Esophagus muscularis mucosa (tissue), 4 donors: ENCODE data around the gene ERN1. TPM values are rescaled to one million over a fixed set of nuclear protein-coding genes. Genes with fewer than 3 reads are reported as not detected.

Experiments used
- DNase-seq: peaks from one replicate; pipeline ENCODE4 v3.0.0-alpha.2; 2017; ENCODE audit errors: extremely low spot score
- H3K27ac ChIP-seq, 4 donors: fragments of 200-600 bp; sonication (generic); replicated peaks in 1 of 4; 1 replicate in 3 of 4; 2 replicates in 1 of 4; pipeline ENCODE4 v1.5.1; 2016 to 2019; ENCODE audit warnings: mild to moderate bottlenecking in 1 of 4
- H3K27me3 ChIP-seq, 4 donors: fragments of 200-600 bp; sonication (generic); one replicate each; pipeline versions ENCODE4 v1.5.1 to v1.6.0; 2016 to 2019
- H3K36me3 ChIP-seq, 4 donors: fragments of 200-600 bp; sonication (generic); one replicate each; pipeline ENCODE4 v1.5.1; 2016 to 2019
- H3K4me1 ChIP-seq, 4 donors: fragments of 200-600 bp; sonication (generic); one replicate each; pipeline ENCODE4 v1.5.1; 2016 to 2019
- H3K4me3 ChIP-seq, 4 donors: fragments of 200-600 bp; sonication (generic); 1 replicate in 2 of 4; 2 replicates in 2 of 4; pipeline ENCODE4 v1.5.1; 2016 to 2019; ENCODE audit warnings: mild to moderate bottlenecking in 4 of 4, moderate library complexity in 1 of 4
- H3K9me3 ChIP-seq, 4 donors: fragments of 200-600 bp; sonication (generic); 1 replicate in 3 of 4; 2 replicates in 1 of 4; pipeline ENCODE4 v1.5.1; 2016 to 2019
- EP300 ChIP-seq: sonication (generic); formaldehyde crosslinking; IDR thresholded peaks from one replicate; pipeline ENCODE4 v1.6.1; 2017; ENCODE audit warnings: antibody characterized with exemption
- POLR2A ChIP-seq: fragments of 450-650 bp; IDR thresholded peaks from one replicate; pipeline ENCODE4 v1.6.1; 2017; ENCODE audit warnings: antibody characterized with exemption, moderate library complexity, mild to moderate bottlenecking, low read depth
- POLR2AphosphoS5 ChIP-seq, 2 donors: sonication (generic); formaldehyde crosslinking; IDR thresholded peaks; one replicate each; pipeline ENCODE4 v1.6.1; 2017; ENCODE audit warnings: antibody characterized with exemption in 2 of 2
- WGBS: methylation state at CpG from one replicate; pipeline ENCODE4 v1.1.5; 2018; 5-methylcytosine and 5-hydroxymethylcytosine counted together
- intact Hi-C: fragments of 100-400 bp; cut with DNase I; formaldehyde crosslinking; loops from one replicate; pipeline ENCODE4 v1.15.1; 2023
- total RNA-seq, 4 donors: library from RNA; depleted of rRNA; stranded (reverse); fragments of >200 nt; gene quantifications; one replicate each; pipeline versions ENCODE4 v1.1.0 to v1.2.1, GENCODE V29; 2016
- TF ChIP-seq, protein P1 (sequence below), 3 experiments: fragments of 200-600 bp in 2 of 3; fragments of 450-650 bp in 1 of 3; sonication (generic) in 2 of 3; IDR thresholded peaks; one replicate each; pipeline ENCODE4 v1.5.1; 2017 to 2019; ENCODE audit warnings: antibody characterized with exemption in 3 of 3, mild to moderate bottlenecking in 2 of 3, moderate library complexity in 1 of 3

ERN1 gene
- total RNA-seq, 4 donors from 2014 or later, result 6.2 to 11.2 (median 9.3) TPM

DNA sequence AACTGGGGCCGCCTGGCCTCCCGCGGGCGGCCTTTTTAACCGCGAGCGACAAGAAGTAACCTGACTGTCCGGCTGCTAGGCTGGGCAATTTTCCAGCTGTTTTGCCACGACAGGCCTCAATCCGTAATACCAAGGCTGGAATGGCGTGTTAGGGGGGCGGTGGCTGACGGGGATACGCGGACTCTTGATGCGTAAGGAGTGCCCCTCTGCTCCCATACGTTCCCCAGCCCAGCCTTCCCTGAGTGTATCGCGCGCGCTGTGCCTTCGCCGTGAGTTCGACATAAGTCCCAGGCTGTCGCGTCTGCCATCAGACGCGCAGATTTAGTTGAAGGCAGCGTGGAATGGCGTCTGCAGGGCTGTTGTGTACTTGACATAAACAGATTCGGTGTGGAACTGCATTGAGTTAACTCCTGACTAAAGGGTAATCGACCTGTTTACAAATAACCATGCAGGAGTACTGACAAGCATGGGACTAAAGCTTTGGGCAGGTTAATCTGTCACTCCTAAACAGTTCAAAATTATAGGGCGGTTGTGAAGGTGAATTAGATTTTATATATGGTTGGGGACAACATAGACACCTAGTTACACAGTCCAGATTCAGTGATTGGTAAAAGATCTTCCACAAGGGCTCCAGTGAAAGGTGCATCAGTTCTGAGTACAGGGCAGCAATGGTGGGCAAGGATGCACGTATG is 16.6 kb upstream of the ERN1 start:
- no peaks in the 10 kb centered on the region for H3K27me3 ChIP-seq
- peaks cover 0 to 23% (median 11%) of the 10 kb centered on the region in 4 donors for H3K36me3 ChIP-seq
- peaks cover 18 to 37% (median 24%) of the 10 kb centered on the region in 4 donors for H3K4me1 ChIP-seq
- no peak for DNase-seq
- H3K9me3 ChIP-seq, result no peaks in the 10 kb centered on the region
- H3K4me3 ChIP-seq, result peak overlapping the region; percentile 69 to 81 (median 79)
- TF ChIP-seq, protein P1, sequence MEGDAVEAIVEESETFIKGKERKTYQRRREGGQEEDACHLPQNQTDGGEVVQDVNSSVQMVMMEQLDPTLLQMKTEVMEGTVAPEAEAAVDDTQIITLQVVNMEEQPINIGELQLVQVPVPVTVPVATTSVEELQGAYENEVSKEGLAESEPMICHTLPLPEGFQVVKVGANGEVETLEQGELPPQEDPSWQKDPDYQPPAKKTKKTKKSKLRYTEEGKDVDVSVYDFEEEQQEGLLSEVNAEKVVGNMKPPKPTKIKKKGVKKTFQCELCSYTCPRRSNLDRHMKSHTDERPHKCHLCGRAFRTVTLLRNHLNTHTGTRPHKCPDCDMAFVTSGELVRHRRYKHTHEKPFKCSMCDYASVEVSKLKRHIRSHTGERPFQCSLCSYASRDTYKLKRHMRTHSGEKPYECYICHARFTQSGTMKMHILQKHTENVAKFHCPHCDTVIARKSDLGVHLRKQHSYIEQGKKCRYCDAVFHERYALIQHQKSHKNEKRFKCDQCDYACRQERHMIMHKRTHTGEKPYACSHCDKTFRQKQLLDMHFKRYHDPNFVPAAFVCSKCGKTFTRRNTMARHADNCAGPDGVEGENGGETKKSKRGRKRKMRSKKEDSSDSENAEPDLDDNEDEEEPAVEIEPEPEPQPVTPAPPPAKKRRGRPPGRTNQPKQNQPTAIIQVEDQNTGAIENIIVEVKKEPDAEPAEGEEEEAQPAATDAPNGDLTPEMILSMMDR (IDR thresholded peaks at IDR 0.05), result no peak
- TF ChIP-seq POLR2A, result no peak
- TF ChIP-seq POLR2AphosphoS5 (IDR thresholded peaks at IDR 0.05), result no peak
- no peak for TF ChIP-seq EP300
- peak overlapping the region; percentile 86 to 96 (median 93) for H3K27ac ChIP-seq
- 9% methylated on average over 17 of the region's 34 CpGs for WGBS
- intact Hi-C loops, result loop anchor here (5.0 kb wide), 2 partner anchors 116 to 136 kb away; partner anchors contain the start of gene TEX2

DNA sequence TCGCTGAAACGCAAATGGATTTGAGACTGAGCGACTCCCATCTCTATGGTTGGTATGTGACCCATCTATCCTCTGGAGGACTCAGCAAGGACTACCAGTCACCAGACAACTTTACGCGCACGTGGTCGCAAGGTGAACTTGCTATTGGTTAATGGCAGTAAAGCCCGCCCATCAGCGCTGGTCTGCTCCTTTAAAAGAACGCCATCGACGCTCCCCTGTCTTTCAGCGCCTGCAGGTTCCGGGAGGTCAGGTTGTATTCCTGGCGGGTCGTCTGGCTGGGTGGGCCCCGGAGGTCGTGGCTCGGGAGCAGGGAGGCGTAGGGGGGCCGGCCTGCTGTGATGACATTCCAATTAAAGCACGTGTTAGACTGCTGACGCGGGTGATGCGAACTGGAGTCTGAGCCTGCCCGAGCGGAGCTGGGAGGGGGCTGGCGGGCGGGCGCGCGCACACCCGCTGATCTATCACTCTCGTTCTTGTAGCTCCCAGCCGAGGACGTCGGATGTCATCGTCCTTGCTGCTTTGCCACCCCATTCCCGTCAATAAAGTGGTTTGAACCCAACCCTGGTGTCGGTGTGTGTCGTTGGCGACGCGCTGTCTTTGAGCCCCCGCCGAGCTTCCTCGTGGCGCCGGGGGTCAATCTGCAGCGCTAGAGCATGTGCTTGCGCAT is 15.9 kb upstream of the ERN1 start:
- intact Hi-C loops, result loop anchor here (5.0 kb wide), 2 partner anchors 116 to 136 kb away; partner anchors contain the start of gene TEX2
- peak; percentile 100 for DNase-seq
- H3K4me1 ChIP-seq, result peaks cover 18 to 37% (median 24%) of the 10 kb centered on the region in 4 donors
- peak overlapping the region; percentile 69 to 81 (median 79) for H3K4me3 ChIP-seq
- H3K27me3 ChIP-seq, result no peaks in the 10 kb centered on the region
- peaks cover 0 to 23% (median 10%) of the 10 kb centered on the region in 4 donors for H3K36me3 ChIP-seq
- 0% methylated on average over 5 of the region's 51 CpGs for WGBS
- no peaks in the 10 kb centered on the region for H3K9me3 ChIP-seq
- H3K27ac ChIP-seq, result peak overlapping the region; percentile 86 to 96 (median 93)
- TF ChIP-seq EP300 (no peak), POLR2A (peak; percentile 98), POLR2AphosphoS5 (IDR thresholded peaks at IDR 0.05) (peak; percentile 99 to 100)
- TF ChIP-seq, protein P1 (IDR thresholded peaks at IDR 0.05), result no peak

- peak overlapping the region; percentile 86 to 96 (median 93) for H3K27ac ChIP-seq
- H3K9me3 ChIP-seq, result no peaks in the 10 kb centered on the region
- 0% methylated on average over 15 of the region's 15 CpGs for WGBS
- peaks cover 18 to 33% (median 24%) of the 10 kb centered on the region in 4 donors for H3K4me1 ChIP-seq
- peaks cover 0 to 20% (median 5%) of the 10 kb centered on the region in 4 donors for H3K36me3 ChIP-seq
- TF ChIP-seq, protein P1 (IDR thresholded peaks at IDR 0.05), result peak in 1 of 3 experiments; percentile 24
- no peak for TF ChIP-seq EP300
- DNase-seq, result no peak
- H3K27me3 ChIP-seq, result no peaks in the 10 kb centered on the region
- peak overlapping the region; percentile 69 to 81 (median 79) for H3K4me3 ChIP-seq
- intact Hi-C loops, result loop anchor here (5.0 kb wide), 2 partner anchors 117 to 137 kb away; partner anchors contain the start of gene TEX2
Observed at GRCh38 chr17:64145375-64145750, 15.4 kb upstream of the ERN1 start.

DNA sequence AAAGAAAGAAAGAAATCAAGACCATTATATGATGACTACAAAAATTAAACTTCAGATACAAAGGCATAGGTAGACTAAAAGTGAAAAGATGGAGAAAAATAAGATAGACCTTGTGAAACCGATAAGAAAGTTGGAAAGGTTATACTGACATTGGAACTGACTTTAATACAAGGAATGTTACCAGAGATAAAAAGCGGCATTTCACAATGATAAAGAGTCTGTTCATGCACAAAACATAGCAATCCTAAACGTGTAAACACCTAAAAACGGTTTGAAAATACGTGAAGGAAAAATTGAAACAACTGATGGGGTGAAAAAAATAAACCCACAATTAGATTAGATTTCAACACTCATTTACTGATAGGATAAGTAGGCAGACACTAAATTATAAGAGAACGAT is 9.6 kb upstream of the ERN1 start:
- DNase-seq, result no peak
- no peaks in the 10 kb centered on the region for H3K9me3 ChIP-seq
- no peak overlapping the region for H3K4me3 ChIP-seq
- no peaks in the 10 kb centered on the region for H3K27me3 ChIP-seq
- 86% methylated on average over 6 of the region's 6 CpGs for WGBS
- intact Hi-C loops, result loop anchor here (10.0 kb wide), 1 partner anchor 225 kb away; the partner anchor contains the start of genes CSHL1 and GH1
- TF ChIP-seq, protein P1 (IDR thresholded peaks at IDR 0.05), result no peak
- no peak for TF ChIP-seq POLR2A
- TF ChIP-seq EP300, result no peak
- TF ChIP-seq POLR2AphosphoS5 (IDR thresholded peaks at IDR 0.05), result no peak
- peaks cover 0 to under 1% (median 0%) of the 10 kb centered on the region in 4 donors for H3K4me1 ChIP-seq
- no peaks in the 10 kb centered on the region for H3K36me3 ChIP-seq
- H3K27ac ChIP-seq, result no peak overlapping the region
